ENCODE results near the gene EPHA3.

DNA sequence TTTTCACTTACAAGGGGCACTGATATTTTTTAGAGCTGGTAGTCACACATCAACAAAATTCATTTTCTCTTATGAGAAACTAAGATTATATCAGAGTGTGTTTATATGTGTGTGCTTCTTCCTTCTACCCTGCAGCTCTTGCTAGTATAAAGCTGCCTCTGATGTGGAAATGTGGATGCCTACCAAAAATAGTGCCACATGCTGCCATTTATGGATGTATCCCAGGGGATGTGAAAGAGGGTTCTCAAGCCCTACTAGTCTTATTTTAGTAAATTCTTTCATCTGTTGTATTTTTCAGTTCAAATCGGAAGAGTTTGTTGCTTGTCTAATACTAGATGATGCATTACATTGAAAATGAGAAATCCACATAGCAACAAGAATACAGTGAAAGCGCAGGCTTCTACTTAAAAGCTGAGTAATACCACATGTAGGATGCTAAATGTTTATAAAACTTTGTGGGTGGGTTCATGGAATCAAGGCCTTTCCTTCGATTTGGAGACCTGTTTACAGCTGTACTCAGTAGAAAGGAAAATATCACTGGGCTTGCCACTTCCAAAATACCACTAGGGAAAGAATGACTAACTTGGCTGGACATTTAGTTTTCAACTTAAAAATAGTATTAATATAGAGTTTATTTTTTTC lies 399.2 kb downstream of the EPHA3 start:
- TF ChIP-seq ZNF112 (tag by site-specific recombination; IDR thresholded peaks at IDR 0.05) (no peak), ZNF311 (tag by site-specific recombination; IDR thresholded peaks at IDR 0.05; ENCODE audit: borderline replicate concordance) (no peak), ZNF776 (tag by site-specific recombination; IDR thresholded peaks at IDR 0.05; ENCODE audit: borderline replicate concordance) (no peak), SP7 (tag by site-specific recombination; IDR thresholded peaks at IDR 0.05) (no peak), ZNF214 (tag by site-specific recombination; IDR thresholded peaks at IDR 0.05; ENCODE audit: borderline replicate concordance) (no peak), ZNF701 (tag by site-specific recombination; IDR thresholded peaks at IDR 0.05) (no peak), ZNF121 (tag by site-specific recombination; IDR thresholded peaks at IDR 0.05) (no peak), ZNF658 (tag by site-specific recombination; IDR thresholded peaks at IDR 0.05) (no peak), ZNF274 (IDR thresholded peaks at IDR 0.05; ENCODE audit: low read length) (no peak), ZNF274 (tag by site-specific recombination; IDR thresholded peaks at IDR 0.05; ENCODE audit: borderline replicate concordance) (no peak), ZNF792 (tag by site-specific recombination; IDR thresholded peaks at IDR 0.05) (no peak)
- TF ChIP-seq, protein P1, sequence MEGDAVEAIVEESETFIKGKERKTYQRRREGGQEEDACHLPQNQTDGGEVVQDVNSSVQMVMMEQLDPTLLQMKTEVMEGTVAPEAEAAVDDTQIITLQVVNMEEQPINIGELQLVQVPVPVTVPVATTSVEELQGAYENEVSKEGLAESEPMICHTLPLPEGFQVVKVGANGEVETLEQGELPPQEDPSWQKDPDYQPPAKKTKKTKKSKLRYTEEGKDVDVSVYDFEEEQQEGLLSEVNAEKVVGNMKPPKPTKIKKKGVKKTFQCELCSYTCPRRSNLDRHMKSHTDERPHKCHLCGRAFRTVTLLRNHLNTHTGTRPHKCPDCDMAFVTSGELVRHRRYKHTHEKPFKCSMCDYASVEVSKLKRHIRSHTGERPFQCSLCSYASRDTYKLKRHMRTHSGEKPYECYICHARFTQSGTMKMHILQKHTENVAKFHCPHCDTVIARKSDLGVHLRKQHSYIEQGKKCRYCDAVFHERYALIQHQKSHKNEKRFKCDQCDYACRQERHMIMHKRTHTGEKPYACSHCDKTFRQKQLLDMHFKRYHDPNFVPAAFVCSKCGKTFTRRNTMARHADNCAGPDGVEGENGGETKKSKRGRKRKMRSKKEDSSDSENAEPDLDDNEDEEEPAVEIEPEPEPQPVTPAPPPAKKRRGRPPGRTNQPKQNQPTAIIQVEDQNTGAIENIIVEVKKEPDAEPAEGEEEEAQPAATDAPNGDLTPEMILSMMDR (tag by site-specific recombination; IDR thresholded peaks at IDR 0.05): no peak
- TF ChIP-seq, protein P2, sequence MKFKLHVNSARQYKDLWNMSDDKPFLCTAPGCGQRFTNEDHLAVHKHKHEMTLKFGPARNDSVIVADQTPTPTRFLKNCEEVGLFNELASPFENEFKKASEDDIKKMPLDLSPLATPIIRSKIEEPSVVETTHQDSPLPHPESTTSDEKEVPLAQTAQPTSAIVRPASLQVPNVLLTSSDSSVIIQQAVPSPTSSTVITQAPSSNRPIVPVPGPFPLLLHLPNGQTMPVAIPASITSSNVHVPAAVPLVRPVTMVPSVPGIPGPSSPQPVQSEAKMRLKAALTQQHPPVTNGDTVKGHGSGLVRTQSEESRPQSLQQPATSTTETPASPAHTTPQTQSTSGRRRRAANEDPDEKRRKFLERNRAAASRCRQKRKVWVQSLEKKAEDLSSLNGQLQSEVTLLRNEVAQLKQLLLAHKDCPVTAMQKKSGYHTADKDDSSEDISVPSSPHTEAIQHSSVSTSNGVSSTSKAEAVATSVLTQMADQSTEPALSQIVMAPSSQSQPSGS (tag by site-specific recombination; IDR thresholded peaks at IDR 0.05; ENCODE audit: low read depth): no peak
